ENCODE results near the gene EPB42. TPM values are rescaled to one million over a fixed set of nuclear protein-coding genes. Genes with fewer than 3 reads are reported as not detected.
A peak's percentile ranks its signal among the peaks of the same experiment; 100 is the strongest.

EPB42 gene
- total RNA-seq, 1 donor from 2014 or later = not detected

DNA sequence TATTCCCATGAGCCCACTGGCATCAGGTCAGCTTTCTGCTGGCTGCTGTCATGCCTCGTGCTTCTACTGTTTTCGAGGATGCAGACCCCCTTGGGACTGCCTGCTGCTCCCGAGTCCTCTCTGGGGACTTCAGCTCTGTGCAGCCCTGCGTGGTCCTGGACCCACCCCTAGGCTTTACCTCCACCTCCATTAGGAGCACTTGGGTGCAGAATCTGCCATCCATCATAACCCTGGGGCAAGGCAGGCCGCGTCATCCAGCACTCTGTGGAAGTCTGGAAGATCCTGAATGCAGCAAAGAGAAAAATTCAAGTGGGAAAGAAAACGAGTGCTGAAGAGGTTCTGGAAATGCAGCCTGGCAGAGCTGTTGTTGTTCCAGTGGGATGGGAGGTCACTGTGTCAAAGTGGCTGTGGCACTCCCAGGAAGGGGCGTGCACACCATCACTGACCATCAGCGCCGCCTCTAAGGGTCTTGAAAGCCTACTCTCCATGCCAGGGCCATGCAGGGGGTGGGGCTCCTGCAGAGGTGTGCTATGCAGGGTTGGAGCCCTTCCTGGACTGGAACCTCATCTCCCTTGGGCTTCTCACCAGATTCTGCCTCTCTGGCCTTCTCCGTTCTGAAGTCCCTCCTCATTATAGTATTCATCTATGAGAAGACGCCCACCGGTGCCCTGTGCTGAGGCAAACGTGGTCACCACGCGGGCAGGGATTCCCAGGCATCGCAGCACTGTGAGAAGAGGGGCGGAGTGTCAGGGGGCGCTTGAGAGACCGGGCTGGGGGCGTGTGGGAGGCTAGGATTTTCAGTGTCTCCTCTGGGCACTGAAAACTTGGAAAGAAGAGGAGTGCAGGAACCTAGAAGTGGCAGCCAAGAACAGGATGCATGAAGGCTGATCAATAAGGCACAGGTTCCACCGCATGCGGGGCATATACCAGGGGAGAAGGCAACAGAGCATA is 12.5 kb downstream of the EPB42 start:
- intact Hi-C loops (cut with micrococcal nuclease) = no loop called here
- Mint-ChIP-seq H3K27ac (no peak overlapping the region), H3K4me1 (peaks cover 4% of the 10 kb centered on the region), H3K27me3 (peaks cover 17% of the 10 kb centered on the region), H3K36me3 (ENCODE audit: low read depth) (no peaks in the 10 kb centered on the region), H3K9me3 (no peaks in the 10 kb centered on the region), H3K4me3 (no peak overlapping the region)
- ATAC-seq (ENCODE audit: low read depth) = no peak
- ChIA-PET POLR2A (no interaction called here), CTCF (interaction anchor here (1.3 kb wide), 2 partner anchors 17 to 78 kb away, joined by 3 read pairs; no protein-coding TSS in a partner anchor)
- no peak for DNase-seq
- TF ChIP-seq CTCF (IDR thresholded peaks at IDR 0.05) = no peak

DNA sequence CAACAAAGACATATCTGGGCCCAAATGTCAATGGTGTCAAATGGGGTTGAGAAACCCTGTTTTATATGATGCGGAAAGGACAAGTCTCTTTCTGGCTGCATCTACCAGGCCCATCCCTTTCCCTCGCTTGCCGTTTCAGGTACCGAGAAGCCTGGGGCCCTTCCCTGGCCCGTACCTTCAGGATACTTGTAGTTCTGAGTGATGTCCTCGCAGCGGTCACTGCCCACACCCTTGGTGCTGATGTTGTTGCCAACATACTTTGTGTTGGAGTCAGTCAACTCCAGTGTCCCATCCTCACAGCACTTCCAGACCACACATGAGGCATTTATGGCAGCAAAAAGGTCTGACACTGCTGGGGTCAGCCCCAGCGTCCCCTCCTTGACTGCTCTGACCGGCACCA is 13.8 kb downstream of the EPB42 start:
- TF ChIP-seq CTCF (IDR thresholded peaks at IDR 0.05) = no peak
- CTCF ChIA-PET = interaction anchor here (1.3 kb wide), 1 partner anchor 18 kb away, joined by 3 read pairs; no protein-coding TSS in a partner anchor
- intact Hi-C loops (cut with micrococcal nuclease) = no loop called here
- H3K36me3 Mint-ChIP-seq (ENCODE audit: low read depth) = no peaks in the 10 kb centered on the region
- peaks cover 17% of the 10 kb centered on the region for H3K27me3 Mint-ChIP-seq
- H3K4me3 Mint-ChIP-seq = no peak overlapping the region
- ATAC-seq (ENCODE audit: low read depth) = no peak
- H3K27ac Mint-ChIP-seq = no peak overlapping the region
- peaks cover 4% of the 10 kb centered on the region for H3K4me1 Mint-ChIP-seq
- H3K9me3 Mint-ChIP-seq = no peaks in the 10 kb centered on the region
- DNase-seq = no peak
- POLR2A ChIA-PET = no interaction called here

- POLR2A ChIA-PET = interaction anchor here (0.5 kb wide), 1 partner anchor 61 kb away, joined by 7 read pairs; no protein-coding TSS in a partner anchor
- CTCF ChIA-PET = no interaction called here
- Mint-ChIP-seq H3K4me3 (no peak overlapping the region), H3K9me3 (no peaks in the 10 kb centered on the region), H3K27ac (no peak overlapping the region), H3K27me3 (peaks cover 17% of the 10 kb centered on the region), H3K36me3 (ENCODE audit: low read depth) (no peaks in the 10 kb centered on the region), H3K4me1 (peaks cover 4% of the 10 kb centered on the region)
- DNase-seq (no peak), ATAC-seq (ENCODE audit: low read depth) (no peak)
- TF ChIP-seq CTCF (IDR thresholded peaks at IDR 0.05) = no peak
- intact Hi-C loops (cut with micrococcal nuclease) = no loop called here
Measured at GRCh38 chr15:43206054-43206453, 14.8 kb downstream of the EPB42 start.

GRCh38 chr15:43204016-43204901 is 16.6 kb downstream of the EPB42 start:
- CTCF ChIA-PET = interaction anchor here (0.6 to 3.5 kb wide), 16 partner anchors 9 to 500 kb away, joined by 3 to 22 read pairs (median 3); partner anchors contain the start of genes CCNDBP1 and TMEM62
- ATAC-seq (ENCODE audit: low read depth) (peak; percentile 56), DNase-seq (peak; percentile 28)
- POLR2A ChIA-PET = interaction anchor here (0.6 kb wide), 1 partner anchor 10 kb away, joined by 7 read pairs; no protein-coding TSS in a partner anchor
- Mint-ChIP-seq H3K4me1 (peaks cover 6% of the 10 kb centered on the region), H3K36me3 (ENCODE audit: low read depth) (peaks cover 2% of the 10 kb centered on the region), H3K27me3 (peaks cover 8% of the 10 kb centered on the region), H3K27ac (no peak overlapping the region), H3K9me3 (no peaks in the 10 kb centered on the region), H3K4me3 (no peak overlapping the region)
- intact Hi-C loops (cut with micrococcal nuclease) = loop anchor here (2.0 kb wide), 1 partner anchor 17 kb away; no protein-coding TSS in a partner anchor
- peak; percentile 29 for TF ChIP-seq CTCF (IDR thresholded peaks at IDR 0.05)
